Stimulated activated naive CD8-positive, alpha-beta T cell treated with anti-CD3 and anti-CD28 coated beads, Interleukin-15, Interleukin-2, amounts not matched to agents 100 ng/mL and 50 ng/mL, for 24 hours (primary cell): Measurements from ENCODE around the gene INSYN2A.

Experiments
- H3K27ac Mint-ChIP-seq: one replicate; pipeline ENCODE4 v1.8.0; 2021; ENCODE audit warnings: mild to moderate bottlenecking, mixed read lengths
- H3K27me3 Mint-ChIP-seq: one replicate; pipeline ENCODE4 v1.8.0; 2021; ENCODE audit warnings: mixed read lengths
- H3K36me3 Mint-ChIP-seq: one replicate; pipeline ENCODE4 v1.8.0; 2021; ENCODE audit warnings: low read depth, mixed read lengths
- H3K4me1 Mint-ChIP-seq: one replicate; pipeline ENCODE4 v1.8.0; 2021; ENCODE audit warnings: low read depth, mixed read lengths
- H3K4me3 Mint-ChIP-seq: one replicate; pipeline ENCODE4 v1.8.0; 2021; ENCODE audit warnings: mild to moderate bottlenecking, mixed read lengths
- H3K9me3 Mint-ChIP-seq: one replicate; pipeline ENCODE4 v1.8.0; 2021; ENCODE audit warnings: mixed read lengths

The INSYN2A gene, protein sequence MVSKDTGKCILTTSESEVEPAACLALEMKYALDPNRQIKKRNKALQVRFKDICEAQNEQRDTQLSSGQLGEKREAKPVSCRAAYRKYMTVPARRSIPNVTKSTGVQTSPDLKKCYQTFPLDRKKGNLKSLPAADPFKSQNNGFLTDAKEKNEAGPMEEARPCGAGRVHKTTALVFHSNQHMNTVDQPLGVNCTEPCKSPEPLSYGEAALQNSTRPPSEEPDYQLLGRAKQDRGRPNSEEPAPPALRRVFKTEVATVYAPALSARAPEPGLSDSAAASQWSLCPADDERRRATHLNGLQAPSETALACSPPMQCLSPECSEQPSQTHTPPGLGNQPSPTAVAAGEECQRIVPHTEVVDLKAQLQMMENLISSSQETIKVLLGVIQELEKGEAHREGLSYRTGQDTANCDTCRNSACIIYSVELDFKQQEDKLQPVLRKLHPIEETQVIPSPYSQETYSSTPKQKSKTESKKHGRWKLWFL

GRCh38 chr10:127196282-127197153 is at the start of gene INSYN2A:
TSS of gene INSYN2A (minus strand) at chr10:127196591. CDS start at chr10:127176395, 20,196 bp downstream.
- no peak within 1 kb of the TSS for H3K27ac Mint-ChIP-seq
- no peaks in the 10 kb centered on the region for H3K36me3 Mint-ChIP-seq
- H3K4me3 Mint-ChIP-seq, result no peak within 1 kb of the TSS
- peaks cover 33% of the 10 kb centered on the region for H3K27me3 Mint-ChIP-seq
- no peaks in the 10 kb centered on the region for H3K9me3 Mint-ChIP-seq
- H3K4me1 Mint-ChIP-seq, result no peaks in the 10 kb centered on the region

DNA sequence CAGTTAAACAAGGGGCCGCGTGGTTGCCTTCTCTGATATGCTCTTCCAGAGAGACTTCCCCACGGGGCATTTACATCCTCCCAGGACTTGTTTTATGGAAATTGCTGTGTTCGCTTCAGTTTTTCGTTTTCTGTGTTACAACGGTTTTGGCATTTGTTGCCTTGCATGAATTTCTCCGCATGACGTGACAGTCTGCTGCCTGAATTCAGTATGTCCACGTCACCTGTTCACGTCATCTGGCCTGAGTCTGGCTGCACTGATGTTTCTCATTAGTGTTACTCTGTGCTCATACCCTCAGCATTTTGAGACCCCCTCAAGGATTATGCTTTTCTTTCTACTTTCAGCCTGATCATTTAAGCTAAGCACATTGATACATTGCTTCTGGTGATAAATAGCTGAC is 49.1 kb upstream of the INSYN2A start:
- no peak overlapping the region for H3K27ac Mint-ChIP-seq
- no peaks in the 10 kb centered on the region for H3K9me3 Mint-ChIP-seq
- no peak overlapping the region for H3K4me3 Mint-ChIP-seq

DNA sequence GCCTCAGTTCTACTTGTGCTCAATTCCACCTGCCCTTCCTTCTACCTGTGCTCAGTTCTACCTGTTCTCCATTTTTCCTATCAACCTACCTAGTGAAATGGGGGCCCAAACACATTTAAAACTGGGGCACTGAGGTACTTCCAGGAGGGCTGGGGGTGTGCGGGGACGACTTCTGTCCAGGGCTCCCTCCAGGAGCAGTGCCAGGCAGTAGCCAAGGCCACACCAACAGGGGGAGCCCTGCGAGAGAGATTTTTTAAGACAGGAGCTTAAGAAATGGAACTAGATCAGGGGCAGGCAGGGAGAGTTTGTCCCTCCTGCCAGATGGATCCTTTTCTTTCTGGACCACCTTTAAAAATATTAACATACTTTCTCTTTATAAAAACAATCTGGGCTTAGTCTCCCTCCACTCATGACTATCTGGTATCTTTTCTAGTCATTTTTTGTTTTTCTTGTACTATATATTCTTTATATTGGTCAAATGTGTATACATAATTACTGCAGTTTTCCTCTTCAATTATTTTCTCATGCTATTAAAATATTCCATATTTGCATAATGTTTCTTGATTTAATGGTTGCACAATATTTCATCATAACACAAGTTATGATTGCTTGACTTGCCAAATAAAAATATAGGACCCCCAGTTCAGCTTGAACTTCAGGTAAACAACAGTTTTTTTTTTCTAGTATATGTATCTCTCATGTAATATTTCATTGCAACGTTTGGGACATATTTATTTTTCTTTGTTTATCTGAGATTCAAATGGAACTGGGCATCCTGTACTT is 47.3 kb upstream of the INSYN2A start:
- Mint-ChIP-seq H3K4me1 (no peaks in the 10 kb centered on the region), H3K27me3 (peaks cover 5% of the 10 kb centered on the region), H3K27ac (no peak overlapping the region), H3K4me3 (no peak overlapping the region), H3K36me3 (no peaks in the 10 kb centered on the region), H3K9me3 (no peaks in the 10 kb centered on the region)

More for the DNA sequence above, 49.1 kb upstream of the INSYN2A start:
- Mint-ChIP-seq H3K27me3 (peaks cover 5% of the 10 kb centered on the region), H3K4me1 (no peaks in the 10 kb centered on the region), H3K36me3 (no peaks in the 10 kb centered on the region)

- Mint-ChIP-seq H3K4me1 (no peaks in the 10 kb centered on the region), H3K9me3 (no peaks in the 10 kb centered on the region), H3K27me3 (peaks cover 5% of the 10 kb centered on the region), H3K4me3 (no peak overlapping the region), H3K27ac (no peak overlapping the region), H3K36me3 (no peaks in the 10 kb centered on the region)
Observed at GRCh38 chr10:127242914-127243313, 46.5 kb upstream of the INSYN2A start.

DNA sequence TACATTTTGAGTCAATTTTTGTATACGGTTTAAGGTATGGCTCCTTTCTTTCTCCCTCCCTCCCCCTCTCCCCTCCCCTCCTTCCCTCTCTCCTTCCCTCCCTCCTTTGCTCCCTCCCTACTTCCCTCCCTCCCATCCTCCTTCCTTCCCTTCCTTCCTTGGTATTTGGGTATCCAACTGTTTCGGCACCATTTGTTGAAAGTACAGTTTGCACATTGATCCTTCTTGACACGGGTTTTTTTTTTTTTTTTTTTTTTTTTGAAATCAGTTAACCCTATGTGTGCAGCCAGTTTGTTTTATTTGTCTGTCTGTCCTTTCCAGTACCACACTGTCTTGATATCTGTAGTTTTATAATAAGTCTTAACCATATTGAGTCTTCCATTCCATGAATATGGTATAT is 39.9 kb upstream of the INSYN2A start:
- H3K4me3 Mint-ChIP-seq, result no peak overlapping the region
- no peaks in the 10 kb centered on the region for H3K36me3 Mint-ChIP-seq
- peaks cover 4% of the 10 kb centered on the region for H3K9me3 Mint-ChIP-seq
- H3K27me3 Mint-ChIP-seq, result peaks cover under 1% of the 10 kb centered on the region
- no peaks in the 10 kb centered on the region for H3K4me1 Mint-ChIP-seq
- no peak overlapping the region for H3K27ac Mint-ChIP-seq

GRCh38 chr10:127234306-127234800 is 38.0 kb upstream of the INSYN2A start:
- H3K27ac Mint-ChIP-seq, result no peak overlapping the region
- peaks cover 4% of the 10 kb centered on the region for H3K9me3 Mint-ChIP-seq
- no peak overlapping the region for H3K4me3 Mint-ChIP-seq
- no peaks in the 10 kb centered on the region for H3K27me3 Mint-ChIP-seq
- H3K36me3 Mint-ChIP-seq, result no peaks in the 10 kb centered on the region
- H3K4me1 Mint-ChIP-seq, result no peaks in the 10 kb centered on the region

- H3K9me3 Mint-ChIP-seq, result peaks cover 4% of the 10 kb centered on the region
- no peak overlapping the region for H3K27ac Mint-ChIP-seq
- no peak overlapping the region for H3K4me3 Mint-ChIP-seq
- no peaks in the 10 kb centered on the region for H3K4me1 Mint-ChIP-seq
- no peaks in the 10 kb centered on the region for H3K27me3 Mint-ChIP-seq
- H3K36me3 Mint-ChIP-seq, result no peaks in the 10 kb centered on the region
Observed at GRCh38 chr10:127228195-127228787, 31.9 kb upstream of the INSYN2A start.

DNA sequence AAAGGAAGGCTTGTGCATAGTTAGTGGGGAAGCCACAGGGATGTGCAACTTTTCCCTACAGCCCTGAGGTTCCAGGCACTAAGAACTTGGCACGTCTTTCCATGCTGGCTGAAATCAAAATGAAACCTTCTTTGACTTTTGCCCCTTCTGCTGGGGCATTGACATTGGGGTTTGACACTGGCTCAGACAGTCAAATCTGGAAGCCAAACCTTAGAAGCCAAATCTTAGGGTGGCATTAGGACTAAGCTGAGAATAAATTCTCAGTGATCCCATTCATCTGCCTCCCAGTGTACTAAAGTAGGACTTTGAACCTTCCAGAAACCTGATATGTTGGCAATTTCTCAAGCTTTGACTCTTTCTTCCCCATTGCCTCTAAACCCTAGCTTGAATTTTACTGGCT is 31.3 kb upstream of the INSYN2A start:
- peaks cover 4% of the 10 kb centered on the region for H3K9me3 Mint-ChIP-seq
- no peak overlapping the region for H3K4me3 Mint-ChIP-seq
- peaks cover 3% of the 10 kb centered on the region for H3K27me3 Mint-ChIP-seq
- H3K36me3 Mint-ChIP-seq, result no peaks in the 10 kb centered on the region
- H3K27ac Mint-ChIP-seq, result no peak overlapping the region
- no peaks in the 10 kb centered on the region for H3K4me1 Mint-ChIP-seq

GRCh38 chr10:127227027-127227426 is 30.6 kb upstream of the INSYN2A start:
- H3K4me1 Mint-ChIP-seq, result no peaks in the 10 kb centered on the region
- H3K36me3 Mint-ChIP-seq, result no peaks in the 10 kb centered on the region
- H3K9me3 Mint-ChIP-seq, result peaks cover 4% of the 10 kb centered on the region
- H3K27me3 Mint-ChIP-seq, result peaks cover 9% of the 10 kb centered on the region
- no peak overlapping the region for H3K27ac Mint-ChIP-seq
- no peak overlapping the region for H3K4me3 Mint-ChIP-seq

- no peaks in the 10 kb centered on the region for H3K36me3 Mint-ChIP-seq
- no peaks in the 10 kb centered on the region for H3K4me1 Mint-ChIP-seq
- H3K27ac Mint-ChIP-seq, result no peak overlapping the region
- H3K27me3 Mint-ChIP-seq, result peaks cover 9% of the 10 kb centered on the region
- H3K9me3 Mint-ChIP-seq, result no peaks in the 10 kb centered on the region
- no peak overlapping the region for H3K4me3 Mint-ChIP-seq
Observed at GRCh38 chr10:127221281-127221680, 24.9 kb upstream of the INSYN2A start.

DNA sequence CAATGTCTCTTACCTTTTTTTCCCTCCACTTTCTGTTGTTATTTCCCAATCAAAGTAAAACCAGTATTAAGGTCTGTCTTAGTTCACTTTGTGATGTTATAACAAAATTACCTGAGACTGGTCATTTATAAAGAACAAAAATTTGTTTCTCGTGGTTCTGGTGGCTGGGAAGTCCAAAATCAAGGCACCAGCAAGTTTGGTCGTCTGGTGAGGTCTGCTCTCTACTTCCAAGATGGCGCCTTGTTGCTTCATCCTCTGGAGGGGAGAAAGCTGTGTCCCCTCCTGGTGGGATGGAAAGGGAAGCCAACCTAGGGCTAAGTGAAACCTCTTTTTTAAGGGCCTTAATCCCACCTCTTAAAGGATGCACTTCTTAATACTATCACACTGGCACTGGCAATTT is 22.3 kb upstream of the INSYN2A start:
- Mint-ChIP-seq H3K4me3 (no peak overlapping the region), H3K9me3 (no peaks in the 10 kb centered on the region), H3K27me3 (peaks cover 9% of the 10 kb centered on the region), H3K27ac (no peak overlapping the region), H3K36me3 (no peaks in the 10 kb centered on the region), H3K4me1 (no peaks in the 10 kb centered on the region)

- Mint-ChIP-seq H3K27ac (no peak overlapping the region), H3K4me1 (no peaks in the 10 kb centered on the region), H3K27me3 (no peaks in the 10 kb centered on the region), H3K9me3 (no peaks in the 10 kb centered on the region), H3K36me3 (no peaks in the 10 kb centered on the region), H3K4me3 (no peak overlapping the region)
Observed at GRCh38 chr10:127216786-127217185, 20.4 kb upstream of the INSYN2A start.

DNA sequence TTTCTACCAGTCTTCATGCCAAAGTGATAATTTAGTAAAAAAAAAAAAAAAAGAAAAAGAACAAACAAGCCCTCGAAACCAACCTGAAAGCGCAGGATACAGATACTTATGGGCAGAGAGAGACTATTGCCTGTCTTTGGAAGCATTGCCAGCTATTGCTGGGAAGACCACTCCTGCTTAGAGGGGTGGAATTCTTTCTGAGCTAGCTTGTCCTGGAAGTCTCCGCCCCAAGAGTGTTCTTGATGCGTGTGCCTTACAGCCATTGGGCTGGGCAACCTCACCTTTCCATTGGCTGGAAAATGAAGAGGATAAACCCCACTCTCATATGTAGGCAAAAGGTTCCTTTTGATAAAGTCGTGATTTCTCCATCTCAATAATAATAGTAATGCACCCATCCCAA is 19.9 kb upstream of the INSYN2A start:
- no peak overlapping the region for H3K4me3 Mint-ChIP-seq
- H3K4me1 Mint-ChIP-seq, result no peaks in the 10 kb centered on the region
- no peaks in the 10 kb centered on the region for H3K9me3 Mint-ChIP-seq
- no peak overlapping the region for H3K27ac Mint-ChIP-seq
- no peaks in the 10 kb centered on the region for H3K36me3 Mint-ChIP-seq
- no peaks in the 10 kb centered on the region for H3K27me3 Mint-ChIP-seq

DNA sequence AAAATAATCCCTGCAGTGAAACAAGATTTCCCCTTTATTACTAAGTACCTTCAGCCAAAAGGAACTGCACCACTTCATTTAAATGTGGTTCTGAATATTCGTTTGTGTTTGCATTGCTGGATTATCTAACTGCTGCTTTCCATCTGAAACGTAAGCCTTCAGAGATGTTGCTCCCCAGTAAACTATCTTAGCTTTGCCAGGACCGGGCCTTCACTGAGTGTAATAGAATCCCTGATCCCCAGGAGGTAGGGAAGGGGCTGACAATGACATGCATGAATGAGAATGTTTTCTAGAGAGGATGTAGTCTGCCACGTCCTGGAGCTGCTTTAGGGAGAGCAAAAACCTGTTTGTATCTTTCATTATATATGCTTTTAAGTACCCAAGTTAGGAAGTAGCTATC is 19.5 kb upstream of the INSYN2A start:
- Mint-ChIP-seq H3K27me3 (no peaks in the 10 kb centered on the region), H3K27ac (no peak overlapping the region), H3K4me1 (no peaks in the 10 kb centered on the region), H3K9me3 (no peaks in the 10 kb centered on the region), H3K4me3 (no peak overlapping the region), H3K36me3 (no peaks in the 10 kb centered on the region)
